ENCODE measurements around the gene PRKD1.

DNA sequence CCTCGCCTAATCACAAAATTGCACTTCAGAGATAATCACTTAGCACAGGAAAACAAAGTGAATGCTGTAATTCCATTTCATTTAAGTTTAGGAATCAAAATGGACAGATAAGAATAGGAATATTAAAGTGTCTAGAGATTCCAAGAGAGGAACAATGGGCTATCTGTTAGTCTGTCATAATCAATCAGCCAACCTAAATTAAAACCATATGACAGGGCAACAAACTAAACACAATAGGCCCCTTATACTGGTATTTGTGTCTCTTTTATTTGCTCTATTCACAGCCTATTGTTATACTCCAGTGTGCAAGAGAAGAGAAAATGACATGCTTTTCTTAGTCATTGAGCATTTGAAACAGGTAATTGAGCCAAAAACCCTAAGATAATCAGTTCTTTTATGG lies 259.4 kb downstream of the PRKD1 start:
- TF ChIP-seq CTCF (IDR thresholded peaks at IDR 0.05) (no peak), POLR2A (IDR thresholded peaks at IDR 0.05) (no peak)
